HepG2 (cell line): ENCODE data around the gene MYORG. TPM values are rescaled to one million over a fixed set of nuclear protein-coding genes. Genes with fewer than 3 reads are reported as not detected.

ENCODE experiments used
- ATAC-seq: fragments of 200-7000 bp; cut with Tn5 transposase; 3 replicates; pipeline ENCODE4 v1.9.1; 2020; ENCODE audit warnings: mild to moderate bottlenecking, moderate library complexity
- BruUV-seq: library from RNA; stranded (reverse); fragments of 400-500 nt; replicated peaks from 2 replicates; lab custom pipeline; 2021; lab: Mats Ljungman, UMichigan
- CTCF ChIA-PET: fragments of 300-600 bp; formaldehyde crosslinking; extraction: SDS; loops from one replicate; lab custom pipeline; 2021; ENCODE audit warnings: low total read pairs, inconsistent platforms, low intra/inter-chr PET ratio; lab: Yijun Ruan, JAX
- POLR2A ChIA-PET: fragments of 350-600 bp; sonication (Branson Sonifier 250); formaldehyde crosslinking; loops from one replicate; lab custom pipeline; 2020; ENCODE audit warnings: antibody characterized with exemption, inconsistent platforms; lab: Yijun Ruan, JAX
- DNase-seq: peaks from one replicate; pipeline ENCODE4 v3.0.0-alpha.2; 2015; ENCODE audit warnings: low spot score
- FAIRE-seq: peaks from 3 replicates; lab custom pipeline; 2011; peaks lifted over from hg19 to GRCh38; lab: Jason Lieb, UNC
- H2AFZ ChIP-seq: one replicate; pipeline ENCODE4 v1.6.1; 2011; ENCODE audit warnings: low read length, inconsistent platforms
- H3K27ac ChIP-seq: fragments of 300-600 bp; 3 replicates; pipeline ENCODE4 v1.8.0; 2011; ENCODE audit warnings: mixed run types, mild to moderate bottlenecking, mixed read lengths, low read length, inconsistent platforms; ENCODE audit not compliant: insufficient read depth; ENCODE audit errors: extremely low read length
- H3K27me3 ChIP-seq, 2 experiments: fragments of 200-600 bp in 1 of 2; 2 replicates in 1 of 2; 3 replicates in 1 of 2; pipeline versions ENCODE4 v1.6.0 to v1.8.0; 2011; ENCODE audit warnings: low read length in 2 of 2, mild to moderate bottlenecking in 2 of 2, moderate library complexity in 2 of 2, inconsistent platforms in 1 of 2; ENCODE audit not compliant: insufficient read depth in 2 of 2, control insufficient read depth in 1 of 2
- H3K36me3 ChIP-seq, 2 experiments: fragments of 200-600 bp in 1 of 2; replicated peaks in 1 of 2; 2 replicates in 1 of 2; 3 replicates in 1 of 2; pipeline versions ENCODE4 v1.5.1 to v1.8.0; 2011; ENCODE audit warnings: low read length in 2 of 2, inconsistent platforms in 1 of 2; ENCODE audit not compliant: insufficient read depth in 2 of 2, control insufficient read depth in 1 of 2
- H3K4me1 ChIP-seq: 2 replicates; pipeline ENCODE4 v1.5.1; 2012; ENCODE audit warnings: low read length, inconsistent platforms; ENCODE audit not compliant: insufficient read depth
- H3K4me2 ChIP-seq: 2 replicates; pipeline ENCODE4 v1.6.0; 2011; ENCODE audit warnings: low read depth, low read length, inconsistent platforms
- H3K4me3 ChIP-seq, 3 experiments: fragments of 200-600 bp in 1 of 3; sonication (generic), shearing (Covaris generic) in 1 of 3; replicated peaks in 1 of 3; 2 replicates each; pipeline ENCODE4 v1.5.1; 2011 to 2016; ENCODE audit warnings: low read length in 3 of 3, inconsistent platforms in 2 of 3, low read depth in 2 of 3, mild to moderate bottlenecking in 2 of 3, control low read depth in 1 of 3, mixed read lengths in 1 of 3; ENCODE audit not compliant: insufficient read depth in 1 of 3
- H3K79me2 ChIP-seq: one replicate; pipeline ENCODE4 v1.6.1; 2011; ENCODE audit warnings: low read length, inconsistent platforms; ENCODE audit not compliant: insufficient read depth
- H3K9ac ChIP-seq: 2 replicates; pipeline ENCODE4 v1.6.0; 2011; ENCODE audit warnings: mild to moderate bottlenecking, low read depth, low read length, inconsistent platforms; ENCODE audit not compliant: insufficient read depth
- H3K9me3 ChIP-seq: 2 replicates; pipeline ENCODE4 v1.5.1; 2012; ENCODE audit warnings: mild to moderate bottlenecking, low read length
- H4K20me1 ChIP-seq: 2 replicates; pipeline ENCODE4 v1.6.0; 2011; ENCODE audit warnings: inconsistent platforms, mild to moderate bottlenecking, low read length, moderate library complexity; ENCODE audit not compliant: insufficient read depth
- HDAC1 ChIP-seq: sonication (generic); formaldehyde crosslinking; IDR thresholded peaks from 2 replicates; pipeline ENCODE4 v1.5.1; 2020; ENCODE audit warnings: mild to moderate bottlenecking, missing genetic modification reagents
- HOXA3 ChIP-seq: sonication (generic); formaldehyde crosslinking; IDR thresholded peaks from 2 replicates; pipeline ENCODE4 v1.5.0; 2020; ENCODE audit warnings: missing genetic modification reagents
- MTF1 ChIP-seq: sonication (generic); formaldehyde crosslinking; IDR thresholded peaks from 2 replicates; pipeline ENCODE4 v1.5.0; 2020; ENCODE audit warnings: missing genetic modification reagents
- NR2C2 ChIP-seq: sonication (generic); formaldehyde crosslinking; IDR thresholded peaks from 2 replicates; pipeline ENCODE4 v1.4.0; 2020; ENCODE audit warnings: missing genetic modification reagents, mild to moderate bottlenecking, moderate library complexity, borderline replicate concordance
- SALL1 ChIP-seq: sonication (generic); formaldehyde crosslinking; IDR thresholded peaks from 2 replicates; pipeline ENCODE4 v1.8.0; 2022; ENCODE audit warnings: mild to moderate bottlenecking, missing genetic modification reagents
- SIN3B ChIP-seq: fragments of 150-350 bp; IDR thresholded peaks from 2 replicates; pipeline ENCODE4 v1.6.1; 2014; ENCODE audit warnings: low read length
- SOX13 ChIP-seq, 3 experiments: fragments of 450-650 bp in 1 of 3; sonication (generic) in 1 of 3; formaldehyde crosslinking in 1 of 3; IDR thresholded peaks in 2 of 3; conservative IDR thresholded peaks in 1 of 3; 2 replicates each; pipeline versions ENCODE4 v1.5.0 to v1.6.1; 2016 to 2020; ENCODE audit warnings: antibody characterized with exemption in 1 of 3, mild to moderate bottlenecking in 1 of 3, missing compliant biosample characterization in 1 of 3, missing genetic modification reagents in 1 of 3, moderate library complexity in 1 of 3
- ZNF441 ChIP-seq: sonication (generic); formaldehyde crosslinking; IDR thresholded peaks from 2 replicates; pipeline ENCODE4 v1.7.0; 2021; ENCODE audit warnings: missing genetic modification reagents, borderline replicate concordance
- ZNF547 ChIP-seq: sonication (generic); formaldehyde crosslinking; IDR thresholded peaks from 2 replicates; pipeline ENCODE4 v1.5.1; 2020; ENCODE audit warnings: mild to moderate bottlenecking, missing genetic modification reagents
- whole genome bisulfite sequencing: methylation state at CpG from one replicate; pipeline ENCODE4 v1.1.6; 2017; ENCODE audit warnings: low lambda C conversion rate; 5-methylcytosine and 5-hydroxymethylcytosine counted together
- in situ Hi-C: cut with HindIII; loops from 2 replicates; pipeline ENCODE4 v1.10.0; 2017; ENCODE audit warnings: low pct_unique_long_range_greater_than_20kb; ENCODE audit not compliant: extremely low pct_ligation_motif_present
- intact Hi-C: fragments of 100-400 bp; cut with micrococcal nuclease; formaldehyde crosslinking; loops from one replicate; pipeline ENCODE4 v1.10.0; 2022; ENCODE audit not compliant: unreplicated experiment
- polyA plus RNA-seq, 8 experiments: library from polyadenylated mRNA; depleted of rRNA in 3 of 8; stranded (reverse) in 7 of 8; unstranded in 1 of 8; fragments of >200 nt; fragmentation: Illumina TruSeq in 4 of 8; extraction: Trizol in 4 of 8; gene quantifications; 2 replicates each; pipeline versions ENCODE4 v1.2.1 to v1.2.3, GENCODE V29; 2011 to 2016; ENCODE audit warnings: low read depth in 4 of 8, missing spikeins in 1 of 8, mixed read lengths in 1 of 8; ENCODE audit not compliant: insufficient read depth in 1 of 8
- total RNA-seq, 5 experiments: library from RNA; depleted of rRNA; stranded (reverse); fragments of >200 nt; fragmentation: Illumina TruSeq; extraction: Trizol; gene quantifications; 2 replicates each; pipeline ENCODE4 v1.2.3, GENCODE V29; 2016; ENCODE audit warnings: low read depth in 1 of 5
- TF ChIP-seq, protein P1 (sequence below), 2 experiments: fragments of 450-650 bp in 1 of 2; sonication (generic) in 1 of 2; formaldehyde crosslinking; IDR thresholded peaks; 2 replicates each; pipeline versions ENCODE4 v1.5.0 to v1.8.0; 2020 to 2022; ENCODE audit warnings: mild to moderate bottlenecking in 1 of 2, missing genetic modification reagents in 1 of 2
- TF ChIP-seq, protein P2 (sequence below): fragments of 450-650 bp; IDR thresholded peaks from 2 replicates; pipeline ENCODE4 v1.6.1; 2017; ENCODE audit warnings: mild to moderate bottlenecking
- TF ChIP-seq, protein P3 (sequence below): sonication (generic); formaldehyde crosslinking; IDR thresholded peaks from 2 replicates; pipeline ENCODE4 v1.4.0; 2020; ENCODE audit warnings: missing genetic modification reagents, borderline replicate concordance
- TF ChIP-seq, protein P4 (sequence below): sonication (generic); formaldehyde crosslinking; IDR thresholded peaks from 2 replicates; pipeline ENCODE4 v1.5.0; 2020; ENCODE audit warnings: mild to moderate bottlenecking, missing genetic modification reagents

The MYORG gene
- total and polyA plus RNA-seq, 2 of the 13 experiments (the other 11 are each of a cell fraction or from before 2014, with no cell fraction given) = 11.1 to 22.4 TPM

DNA sequence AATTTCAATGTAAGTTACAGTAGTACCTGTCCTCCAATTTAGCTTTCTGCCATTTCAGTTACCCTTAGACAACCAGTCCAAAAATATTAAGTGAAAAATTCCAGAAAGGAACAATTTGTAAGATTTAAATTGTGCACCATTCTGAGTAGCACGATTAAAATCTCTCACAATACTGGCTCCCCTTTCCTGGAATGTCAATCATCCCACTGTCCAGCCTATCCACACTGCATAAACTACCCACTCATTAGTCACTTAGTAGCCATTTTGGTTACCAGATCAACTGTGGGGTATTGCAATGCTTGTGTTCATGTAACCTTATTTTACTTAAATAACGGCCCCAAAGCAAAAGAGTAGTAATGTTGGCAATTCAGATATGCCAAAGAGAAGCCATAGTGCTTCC is 59.3 kb downstream of the MYORG start:
- no peak for ATAC-seq
- Histone ChIP-seq H3K79me2 (no peaks in the 10 kb centered on the region), H2AFZ (no peak overlapping the region), H3K4me2 (no peak overlapping the region), H3K27ac (no peak overlapping the region), H3K4me3 (no peak overlapping the region), H3K9ac (no peak overlapping the region), H3K4me1 (no peaks in the 10 kb centered on the region), H3K36me3 (no peaks in the 10 kb centered on the region), H3K27me3 (no peaks in the 10 kb centered on the region), H4K20me1 (no peaks in the 10 kb centered on the region), H3K9me3 (no peaks in the 10 kb centered on the region)
- DNase-seq = no peak
- ChIA-PET CTCF (no interaction called here), POLR2A (no interaction called here)
- BruUV-seq = no TSS peak
- in situ Hi-C loops = no loop called here
- FAIRE-seq = no peak
- WGBS = 87% methylated on average over 2 of the region's 2 CpGs
- intact Hi-C loops = no loop called here
- TF ChIP-seq NR2C2 (CRISPR knock-in tag) = no peak
- TF ChIP-seq, protein P1, sequence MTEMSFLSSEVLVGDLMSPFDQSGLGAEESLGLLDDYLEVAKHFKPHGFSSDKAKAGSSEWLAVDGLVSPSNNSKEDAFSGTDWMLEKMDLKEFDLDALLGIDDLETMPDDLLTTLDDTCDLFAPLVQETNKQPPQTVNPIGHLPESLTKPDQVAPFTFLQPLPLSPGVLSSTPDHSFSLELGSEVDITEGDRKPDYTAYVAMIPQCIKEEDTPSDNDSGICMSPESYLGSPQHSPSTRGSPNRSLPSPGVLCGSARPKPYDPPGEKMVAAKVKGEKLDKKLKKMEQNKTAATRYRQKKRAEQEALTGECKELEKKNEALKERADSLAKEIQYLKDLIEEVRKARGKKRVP (CRISPR knock-in tag; IDR thresholded peaks at IDR 0.05) = no peak
- TF ChIP-seq, protein P2, sequence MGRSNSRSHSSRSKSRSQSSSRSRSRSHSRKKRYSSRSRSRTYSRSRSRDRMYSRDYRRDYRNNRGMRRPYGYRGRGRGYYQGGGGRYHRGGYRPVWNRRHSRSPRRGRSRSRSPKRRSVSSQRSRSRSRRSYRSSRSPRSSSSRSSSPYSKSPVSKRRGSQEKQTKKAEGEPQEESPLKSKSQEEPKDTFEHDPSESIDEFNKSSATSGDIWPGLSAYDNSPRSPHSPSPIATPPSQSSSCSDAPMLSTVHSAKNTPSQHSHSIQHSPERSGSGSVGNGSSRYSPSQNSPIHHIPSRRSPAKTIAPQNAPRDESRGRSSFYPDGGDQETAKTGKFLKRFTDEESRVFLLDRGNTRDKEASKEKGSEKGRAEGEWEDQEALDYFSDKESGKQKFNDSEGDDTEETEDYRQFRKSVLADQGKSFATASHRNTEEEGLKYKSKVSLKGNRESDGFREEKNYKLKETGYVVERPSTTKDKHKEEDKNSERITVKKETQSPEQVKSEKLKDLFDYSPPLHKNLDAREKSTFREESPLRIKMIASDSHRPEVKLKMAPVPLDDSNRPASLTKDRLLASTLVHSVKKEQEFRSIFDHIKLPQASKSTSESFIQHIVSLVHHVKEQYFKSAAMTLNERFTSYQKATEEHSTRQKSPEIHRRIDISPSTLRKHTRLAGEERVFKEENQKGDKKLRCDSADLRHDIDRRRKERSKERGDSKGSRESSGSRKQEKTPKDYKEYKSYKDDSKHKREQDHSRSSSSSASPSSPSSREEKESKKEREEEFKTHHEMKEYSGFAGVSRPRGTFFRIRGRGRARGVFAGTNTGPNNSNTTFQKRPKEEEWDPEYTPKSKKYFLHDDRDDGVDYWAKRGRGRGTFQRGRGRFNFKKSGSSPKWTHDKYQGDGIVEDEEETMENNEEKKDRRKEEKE = no peak
- TF ChIP-seq, protein P3, sequence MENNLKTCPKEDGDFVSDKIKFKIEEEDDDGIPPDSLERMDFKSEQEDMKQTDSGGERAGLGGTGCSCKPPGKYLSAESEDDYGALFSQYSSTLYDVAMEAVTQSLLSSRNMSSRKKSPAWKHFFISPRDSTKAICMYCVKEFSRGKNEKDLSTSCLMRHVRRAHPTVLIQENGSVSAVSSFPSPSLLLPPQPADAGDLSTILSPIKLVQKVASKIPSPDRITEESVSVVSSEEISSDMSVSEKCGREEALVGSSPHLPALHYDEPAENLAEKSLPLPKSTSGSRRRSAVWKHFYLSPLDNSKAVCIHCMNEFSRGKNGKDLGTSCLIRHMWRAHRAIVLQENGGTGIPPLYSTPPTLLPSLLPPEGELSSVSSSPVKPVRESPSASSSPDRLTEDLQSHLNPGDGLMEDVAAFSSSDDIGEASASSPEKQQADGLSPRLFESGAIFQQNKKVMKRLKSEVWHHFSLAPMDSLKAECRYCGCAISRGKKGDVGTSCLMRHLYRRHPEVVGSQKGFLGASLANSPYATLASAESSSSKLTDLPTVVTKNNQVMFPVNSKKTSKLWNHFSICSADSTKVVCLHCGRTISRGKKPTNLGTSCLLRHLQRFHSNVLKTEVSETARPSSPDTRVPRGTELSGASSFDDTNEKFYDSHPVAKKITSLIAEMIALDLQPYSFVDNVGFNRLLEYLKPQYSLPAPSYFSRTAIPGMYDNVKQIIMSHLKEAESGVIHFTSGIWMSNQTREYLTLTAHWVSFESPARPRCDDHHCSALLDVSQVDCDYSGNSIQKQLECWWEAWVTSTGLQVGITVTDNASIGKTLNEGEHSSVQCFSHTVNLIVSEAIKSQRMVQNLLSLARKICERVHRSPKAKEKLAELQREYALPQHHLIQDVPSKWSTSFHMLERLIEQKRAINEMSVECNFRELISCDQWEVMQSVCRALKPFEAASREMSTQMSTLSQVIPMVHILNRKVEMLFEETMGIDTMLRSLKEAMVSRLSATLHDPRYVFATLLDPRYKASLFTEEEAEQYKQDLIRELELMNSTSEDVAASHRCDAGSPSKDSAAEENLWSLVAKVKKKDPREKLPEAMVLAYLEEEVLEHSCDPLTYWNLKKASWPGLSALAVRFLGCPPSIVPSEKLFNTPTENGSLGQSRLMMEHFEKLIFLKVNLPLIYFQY (CRISPR knock-in tag) = no peak
- no peak for TF ChIP-seq ZNF441
- no peak for TF ChIP-seq HOXA3 (CRISPR knock-in tag)
- TF ChIP-seq MTF1 (CRISPR knock-in tag) = no peak
- no peak for TF ChIP-seq SIN3B
- no peak for TF ChIP-seq ZNF547
- TF ChIP-seq SOX13 (IDR thresholded peaks at IDR 0.05) = no peak
- TF ChIP-seq SOX13 (CRISPR knock-in tag; conservative IDR thresholded peaks at IDR 0.05 in 1 of 2, IDR thresholded peaks at IDR 0.05 in 1 of 2) = no peak
- TF ChIP-seq HDAC1 = no peak
- TF ChIP-seq, protein P4, sequence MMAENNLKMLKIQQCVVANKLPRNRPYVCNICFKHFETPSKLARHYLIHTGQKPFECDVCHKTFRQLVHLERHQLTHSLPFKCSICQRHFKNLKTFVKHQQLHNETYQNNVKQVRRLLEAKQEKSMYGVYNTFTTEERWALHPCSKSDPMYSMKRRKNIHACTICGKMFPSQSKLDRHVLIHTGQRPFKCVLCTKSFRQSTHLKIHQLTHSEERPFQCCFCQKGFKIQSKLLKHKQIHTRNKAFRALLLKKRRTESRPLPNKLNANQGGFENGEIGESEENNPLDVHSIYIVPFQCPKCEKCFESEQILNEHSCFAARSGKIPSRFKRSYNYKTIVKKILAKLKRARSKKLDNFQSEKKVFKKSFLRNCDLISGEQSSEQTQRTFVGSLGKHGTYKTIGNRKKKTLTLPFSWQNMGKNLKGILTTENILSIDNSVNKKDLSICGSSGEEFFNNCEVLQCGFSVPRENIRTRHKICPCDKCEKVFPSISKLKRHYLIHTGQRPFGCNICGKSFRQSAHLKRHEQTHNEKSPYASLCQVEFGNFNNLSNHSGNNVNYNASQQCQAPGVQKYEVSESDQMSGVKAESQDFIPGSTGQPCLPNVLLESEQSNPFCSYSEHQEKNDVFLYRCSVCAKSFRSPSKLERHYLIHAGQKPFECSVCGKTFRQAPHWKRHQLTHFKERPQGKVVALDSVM (CRISPR knock-in tag) = no peak
- TF ChIP-seq SALL1 (CRISPR knock-in tag) = no peak
